Measurements from ENCODE around the gene RHBDD2.
"Not testable (repeated sequence)": the region's sequence is repeated elsewhere in the genome, so short reads cannot be mapped to it uniquely, and the experiment has no call there.

The RHBDD2 gene

DNA sequence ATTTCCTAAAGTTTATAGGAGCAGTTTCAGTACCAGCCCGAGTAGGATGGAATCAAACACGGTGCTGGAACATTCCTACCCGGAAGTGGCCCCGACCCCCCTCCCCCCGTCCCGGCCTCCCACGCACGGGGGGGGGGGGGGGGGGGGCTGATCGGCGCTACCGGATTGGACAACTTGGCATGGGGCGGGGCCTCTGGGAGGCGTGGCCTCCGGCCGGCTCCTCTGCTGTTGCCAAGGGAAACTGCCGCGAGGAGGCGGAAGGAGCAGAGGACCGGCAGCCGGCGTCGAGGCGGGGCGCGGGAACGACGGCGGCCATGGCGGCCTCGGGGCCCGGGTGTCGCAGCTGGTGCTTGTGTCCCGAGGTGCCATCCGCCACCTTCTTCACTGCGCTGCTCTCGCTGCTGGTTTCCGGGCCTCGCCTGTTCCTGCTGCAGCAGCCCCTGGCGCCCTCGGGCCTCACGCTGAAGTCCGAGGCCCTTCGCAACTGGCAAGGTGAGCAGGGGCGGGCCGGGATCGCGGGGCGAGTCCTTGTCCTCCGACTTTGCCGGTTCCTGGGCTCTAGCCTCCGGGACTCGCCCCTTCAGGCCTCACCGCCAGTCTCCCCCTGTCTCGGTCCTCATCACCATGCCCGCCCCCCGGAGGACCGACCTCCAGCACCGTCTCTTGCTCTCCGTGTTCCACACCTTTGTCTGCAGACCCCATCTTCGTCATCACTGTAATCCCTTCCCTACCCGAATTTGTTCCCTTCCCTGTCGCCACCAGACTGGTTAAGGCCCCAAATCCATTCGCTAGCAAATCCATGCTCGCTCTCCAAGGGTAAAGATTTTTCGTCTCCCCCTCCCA is at the start of gene RHBDD2:
RHBDD2 (plus strand) TSS at position 266 of the 843 bp plus-strand sequence; CDS start at position 315, 49 bp downstream.
- DNase-seq = peak; percentile 98

DNA sequence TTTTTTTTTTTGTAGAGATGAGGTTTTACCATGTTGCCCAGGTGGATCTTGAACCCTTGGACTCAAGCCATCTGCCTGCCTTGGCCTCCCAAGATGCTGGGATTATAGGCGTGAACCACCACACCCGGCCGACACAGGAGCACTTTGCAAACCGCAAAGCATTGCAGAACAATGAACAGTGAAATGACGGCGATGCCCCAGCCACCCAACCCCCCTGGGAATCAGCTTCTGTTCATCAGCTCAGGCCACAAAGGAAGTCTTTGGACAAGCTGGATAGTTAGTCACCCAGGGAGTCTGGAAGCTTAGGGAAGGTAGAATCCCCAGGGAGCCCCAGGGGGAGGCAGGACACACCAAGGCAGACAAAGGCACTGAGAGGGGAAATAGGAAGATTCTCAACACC is 49.2 kb upstream of the RHBDD2 start:
- not testable (repeated sequence) for DNase-seq

DNA sequence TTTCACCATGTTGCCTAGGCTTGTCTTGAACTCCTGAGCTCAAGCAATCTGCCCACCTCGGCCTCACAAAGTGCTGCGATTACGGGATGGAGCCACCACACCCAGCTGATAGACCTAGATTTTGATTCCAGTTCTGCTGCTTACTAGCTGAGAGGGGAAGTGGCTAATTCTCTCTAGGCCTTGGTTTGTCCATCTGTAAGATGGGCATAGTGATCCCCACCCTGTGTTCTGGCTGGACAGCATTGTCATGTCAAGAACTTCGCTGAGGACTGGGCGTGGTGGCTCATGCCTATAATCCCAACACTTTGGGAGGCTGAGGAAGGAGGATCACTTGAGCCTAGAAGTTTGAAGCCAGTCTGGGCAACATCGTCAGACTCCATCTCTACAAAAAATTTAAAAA is 47.9 kb upstream of the RHBDD2 start:
- no peak for DNase-seq

DNA sequence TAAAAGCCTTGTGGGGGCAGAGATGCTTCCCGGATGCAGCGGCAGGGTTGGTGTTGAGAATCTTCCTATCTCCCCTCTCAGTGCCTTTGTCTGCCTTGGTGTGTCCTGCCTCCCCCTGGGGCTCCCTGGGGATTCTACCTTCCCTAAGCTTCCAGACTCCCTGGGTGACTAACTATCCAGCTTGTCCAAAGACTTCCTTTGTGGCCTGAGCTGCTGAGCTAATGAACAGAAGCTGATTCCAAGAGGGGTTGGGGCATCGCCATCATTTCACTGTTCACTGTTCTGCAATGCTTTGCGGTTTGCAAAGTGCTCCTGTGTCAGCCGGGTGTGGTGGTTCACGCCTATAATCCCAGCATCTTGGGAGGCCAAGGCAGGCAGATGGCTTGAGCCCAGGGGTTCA is 45.2 kb upstream of the RHBDD2 start:
- DNase-seq = not testable (repeated sequence)

DNA sequence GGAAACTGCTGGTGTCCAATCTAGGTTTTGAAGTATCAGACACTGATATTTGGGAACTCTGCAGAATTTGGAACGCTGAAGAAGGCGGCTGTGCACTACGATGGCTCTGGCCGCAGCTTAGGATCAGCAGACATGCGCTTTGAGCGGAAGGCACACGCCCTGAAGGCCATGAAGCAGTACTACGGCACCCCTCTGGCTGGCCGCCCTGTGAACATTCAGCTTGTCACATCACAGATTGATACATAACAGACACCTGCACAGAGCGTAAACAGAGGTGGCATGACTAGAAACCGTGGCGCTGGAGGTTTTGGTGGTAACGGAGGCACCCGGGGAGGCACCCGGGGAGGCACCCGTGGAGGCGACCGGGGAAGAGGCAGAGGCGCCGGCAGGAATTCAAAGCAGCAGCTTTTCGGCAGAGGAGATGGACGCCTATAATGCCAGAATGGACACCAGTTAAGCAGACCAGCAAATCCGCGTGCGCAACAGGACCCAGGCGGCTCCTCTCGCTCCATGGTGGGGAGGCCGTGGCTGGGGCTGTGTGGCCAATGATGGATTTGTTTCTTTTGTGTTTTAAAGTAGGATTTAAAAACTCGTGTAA is 43.0 kb upstream of the RHBDD2 start:
- no peak for DNase-seq

DNA sequence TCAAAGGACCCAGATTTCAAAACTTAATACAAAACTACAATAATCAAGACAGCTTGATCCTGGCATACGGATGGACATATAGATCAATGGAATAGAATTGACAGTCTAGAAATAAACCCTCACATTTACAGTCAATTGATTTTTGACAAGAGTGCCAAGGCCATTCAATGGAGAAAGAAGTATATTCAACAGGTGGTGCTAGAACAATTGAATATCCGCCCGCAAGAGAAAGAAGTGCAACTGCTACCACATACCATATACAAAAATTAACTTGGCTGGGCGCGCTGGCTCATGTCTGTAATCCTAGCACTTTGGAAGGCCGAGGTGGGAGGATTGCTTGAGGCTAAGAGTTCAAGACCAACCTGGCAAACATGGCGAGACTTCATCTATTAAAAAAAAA is 42.0 kb upstream of the RHBDD2 start:
- no peak for DNase-seq

DNA sequence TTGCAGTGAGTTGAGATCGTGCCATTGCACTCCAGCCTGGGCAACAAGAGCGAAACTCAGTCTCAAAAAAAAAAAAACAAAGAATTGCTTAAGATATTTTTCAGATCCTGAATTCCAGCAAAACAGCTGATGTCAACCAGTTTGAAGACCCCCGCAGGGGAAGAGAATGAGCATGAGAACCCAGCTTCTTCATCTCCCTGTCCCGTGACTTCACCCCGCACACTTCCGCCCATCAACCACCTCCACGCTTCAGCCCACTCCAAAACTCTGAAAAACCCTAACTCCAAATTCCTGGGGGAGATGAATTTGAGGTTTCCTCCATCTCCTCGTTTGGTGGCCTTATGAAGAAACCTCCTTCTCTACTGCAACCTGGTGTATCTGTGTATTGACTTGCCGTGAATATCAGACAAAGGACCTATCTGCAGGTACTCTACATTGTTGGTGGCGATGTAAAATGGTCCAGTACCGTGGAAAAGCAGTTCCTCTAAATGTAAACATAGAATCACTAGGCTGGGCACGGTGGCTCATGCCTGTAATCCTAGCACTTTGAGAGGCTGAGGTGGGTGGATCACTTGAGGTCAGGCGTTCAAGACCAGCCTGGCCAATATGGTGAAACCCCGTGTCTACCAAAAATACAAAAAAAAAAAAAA is 40.4 kb upstream of the RHBDD2 start:
- not testable (repeated sequence) for DNase-seq

DNA sequence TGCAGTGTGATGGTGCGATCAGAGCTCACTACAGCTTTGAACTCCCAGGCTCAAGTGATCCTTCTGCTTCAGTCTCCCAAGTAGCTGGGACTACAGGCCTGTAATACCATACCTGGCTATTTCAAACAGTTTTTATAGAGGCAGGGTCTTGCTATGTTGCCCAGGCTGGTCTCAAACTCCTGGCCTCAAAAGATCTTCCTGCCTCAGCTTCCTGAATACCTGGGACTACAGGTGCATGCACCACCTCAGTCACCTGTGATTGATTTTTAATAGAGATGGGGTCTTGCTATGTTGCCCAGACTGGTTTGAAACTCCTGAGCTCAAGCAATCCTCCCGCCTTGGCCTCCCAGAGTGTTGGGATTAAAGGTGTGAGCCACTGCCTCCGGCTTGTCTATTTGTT is 38.8 kb upstream of the RHBDD2 start:
- no peak for DNase-seq

DNA sequence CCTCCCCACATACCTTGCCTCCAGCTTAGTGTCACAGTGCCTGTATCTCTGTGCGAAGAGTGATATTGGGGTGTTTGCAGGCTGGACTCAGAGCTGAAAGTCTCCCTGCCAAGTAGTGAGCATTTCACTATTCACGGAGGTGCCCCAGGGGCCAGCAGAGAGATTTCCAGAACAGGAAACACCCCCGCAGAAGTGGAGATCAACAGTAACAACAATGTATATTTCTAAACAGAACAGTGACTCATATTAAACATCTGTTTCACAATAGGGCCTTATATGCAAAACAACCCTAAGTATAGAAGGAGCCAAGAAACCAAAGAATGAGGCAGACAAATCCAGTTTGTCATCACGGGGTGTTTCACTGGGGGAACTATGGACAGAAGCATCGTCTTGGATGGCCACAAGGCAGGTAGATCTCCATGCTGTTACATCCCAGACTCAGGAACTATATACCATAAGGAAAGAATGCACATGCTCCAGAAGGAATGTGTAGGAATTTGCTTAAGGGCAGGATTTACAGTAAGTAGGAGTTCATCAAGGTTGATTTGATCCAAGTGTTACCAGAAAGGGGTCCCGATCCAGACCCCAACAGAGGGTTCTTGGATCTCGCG is 35.9 kb upstream of the RHBDD2 start:
- peak; percentile 64 for DNase-seq

DNA sequence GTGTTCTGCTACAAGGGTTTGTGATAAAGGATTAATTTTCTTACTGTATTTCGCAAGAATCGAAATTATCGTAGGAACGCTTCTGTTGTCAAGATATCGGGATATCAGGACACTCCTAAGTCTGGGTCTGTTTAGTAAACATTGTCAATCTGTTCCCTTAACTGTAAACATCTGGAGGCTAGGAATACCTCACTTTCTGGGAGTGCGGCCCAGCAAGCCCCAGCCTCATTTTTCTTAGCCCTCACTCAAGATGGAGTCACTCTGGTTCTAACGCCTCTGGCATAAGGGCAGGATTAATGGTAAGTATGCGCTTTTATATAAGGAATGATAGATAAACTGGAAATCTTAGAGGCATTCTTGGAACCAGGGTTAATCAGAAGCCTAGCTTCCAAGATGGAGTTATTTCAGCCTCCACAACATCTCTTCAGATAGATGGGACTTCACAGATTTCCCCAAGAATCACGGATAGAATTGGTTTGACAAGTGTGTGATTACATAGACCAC is 35.2 kb upstream of the RHBDD2 start:
- no peak for DNase-seq

DNA sequence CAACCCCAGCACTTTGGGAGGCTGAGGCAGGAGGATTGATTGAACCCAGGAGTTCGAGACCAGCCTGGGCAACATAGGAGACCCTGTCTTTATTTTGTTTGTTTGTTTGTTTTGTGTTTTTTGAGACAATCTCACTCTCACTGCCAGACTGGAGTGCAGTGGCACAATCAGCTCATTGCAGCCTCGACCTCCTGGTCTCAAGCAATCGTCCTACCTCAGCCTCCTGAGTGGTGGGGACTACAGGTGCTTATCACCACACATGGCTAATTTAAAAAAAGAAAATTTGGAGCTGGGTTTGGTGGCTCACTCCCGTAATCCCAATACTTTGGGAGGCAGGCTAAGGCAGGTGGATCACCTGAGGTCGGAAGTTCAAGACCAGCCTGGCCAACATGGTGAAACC is 34.7 kb upstream of the RHBDD2 start:
- no peak for DNase-seq

DNA sequence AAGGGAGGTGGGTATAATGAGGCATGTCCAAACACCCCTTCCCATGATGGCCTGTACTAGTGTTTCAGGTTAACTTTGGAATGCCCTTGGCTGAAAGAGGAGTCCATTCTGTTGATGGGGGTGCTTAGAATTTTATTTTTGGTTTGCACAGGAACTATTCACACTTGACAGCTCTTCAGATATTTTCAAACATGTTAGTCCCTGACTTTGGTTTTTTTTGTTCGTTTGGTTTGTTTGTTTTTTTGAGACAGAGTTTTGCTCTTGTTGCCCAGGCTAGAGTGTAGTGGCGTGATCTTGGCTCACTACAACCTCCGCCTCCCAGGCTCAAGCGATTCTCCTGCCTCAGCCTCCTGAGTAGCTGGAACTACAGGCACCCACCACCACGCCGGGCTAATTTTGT is 33.7 kb upstream of the RHBDD2 start:
- DNase-seq = not testable (repeated sequence)

DNA sequence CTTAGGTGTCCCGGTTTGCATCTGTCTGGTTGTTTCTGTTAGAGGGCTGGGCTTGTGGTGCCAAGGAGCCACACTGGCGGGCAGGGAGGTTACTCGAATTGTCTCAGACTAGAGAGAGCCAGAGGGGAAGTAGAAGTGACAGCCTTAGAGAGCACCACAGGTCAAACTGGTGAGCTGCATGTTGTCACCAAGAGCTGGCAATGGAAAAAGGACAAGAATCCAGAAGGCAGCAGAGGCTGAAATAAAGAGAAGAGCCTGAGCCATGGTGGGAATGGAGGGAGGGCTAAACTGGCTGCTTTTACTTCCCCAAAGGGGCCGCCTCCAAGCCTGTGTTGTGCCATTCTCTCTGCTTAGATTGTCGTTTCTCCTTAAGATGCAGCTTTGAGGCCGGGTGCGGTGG is 31.1 kb upstream of the RHBDD2 start:
- no peak for DNase-seq

DNA sequence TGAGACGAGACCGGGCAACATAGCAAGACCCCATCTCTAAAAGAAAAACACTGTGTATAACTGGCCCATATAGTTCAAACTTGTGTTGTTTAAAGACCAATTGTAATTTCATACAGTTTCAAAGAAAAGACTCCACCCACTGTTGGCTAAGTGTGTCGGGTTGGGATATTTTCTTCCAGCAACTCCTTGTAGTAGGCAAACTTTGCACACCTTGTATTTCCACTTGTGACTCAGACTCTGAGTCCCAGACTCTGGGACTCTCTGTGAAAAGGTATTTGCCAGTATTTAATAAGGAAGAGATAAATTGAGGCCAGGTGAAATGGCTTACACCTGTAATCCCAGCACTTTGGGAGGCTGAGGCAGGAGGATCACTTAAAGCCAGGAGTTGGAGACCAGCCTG is 29.3 kb upstream of the RHBDD2 start:
- no peak for DNase-seq

DNA sequence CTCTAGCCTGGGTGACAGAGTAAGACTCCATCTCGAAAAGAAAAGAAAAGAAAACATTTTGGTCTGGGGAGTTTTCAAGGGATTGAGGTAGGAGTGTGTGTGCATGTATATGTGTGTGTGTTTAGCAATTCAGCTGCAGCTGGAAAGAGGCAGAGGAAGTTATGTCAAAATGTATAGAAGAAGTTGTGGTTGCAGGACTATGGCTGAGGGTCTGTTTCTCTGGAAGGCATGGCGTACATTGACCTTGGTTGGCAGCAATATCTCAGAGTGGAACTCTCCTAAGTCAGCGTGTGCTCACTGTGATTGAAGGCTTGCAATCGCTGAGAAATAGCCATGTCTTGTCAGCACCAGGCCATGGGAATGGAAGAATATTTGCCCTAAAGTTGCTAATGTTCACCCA is 28.6 kb upstream of the RHBDD2 start:
- no peak for DNase-seq

DNA sequence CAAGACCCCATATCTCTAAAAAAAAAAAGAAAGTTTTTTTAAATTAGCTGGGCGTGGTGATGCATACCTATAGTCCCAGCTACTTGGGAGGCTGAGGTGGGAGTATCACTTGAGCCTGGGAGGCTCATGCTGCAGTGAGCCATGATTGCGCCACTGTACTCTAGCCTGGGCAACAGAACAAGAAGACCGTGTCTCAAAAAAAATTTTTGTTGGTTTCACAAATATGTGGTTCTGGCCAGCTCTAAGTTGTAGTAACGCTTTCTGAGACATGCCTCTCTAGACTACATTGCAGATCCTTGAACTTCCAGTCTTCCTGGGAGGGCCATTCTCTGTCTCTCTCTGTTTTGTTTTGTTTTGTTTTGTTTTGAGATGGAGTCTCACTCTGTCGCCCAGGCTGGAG is 24.6 kb upstream of the RHBDD2 start:
- no peak for DNase-seq

DNA sequence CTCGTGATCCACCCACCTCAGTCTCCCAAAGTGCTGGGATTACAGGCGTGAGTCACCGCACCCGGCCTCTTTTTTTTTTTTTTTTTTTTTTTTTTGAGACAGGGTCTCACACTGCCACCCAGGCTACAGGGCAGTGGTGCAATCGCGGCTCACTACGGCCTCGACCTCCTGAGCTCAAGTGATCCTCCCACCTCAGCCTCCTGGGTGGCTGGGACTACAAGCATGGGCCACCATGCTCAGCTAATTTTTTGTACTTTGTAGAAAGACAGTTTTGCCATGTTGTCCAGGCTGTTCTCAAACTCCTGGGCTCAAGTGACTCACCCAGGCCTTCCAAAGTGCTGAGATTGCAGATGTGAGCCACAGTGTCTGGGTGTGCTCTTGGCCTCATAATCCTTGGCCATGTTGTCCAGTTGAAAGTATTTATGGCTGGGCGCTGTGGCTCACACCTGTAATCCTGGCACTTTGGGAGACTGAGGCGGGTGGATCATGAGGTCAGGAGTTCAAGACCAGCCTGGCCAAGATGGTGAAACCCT is 24.0 kb upstream of the RHBDD2 start:
- not testable (repeated sequence) for DNase-seq

DNA sequence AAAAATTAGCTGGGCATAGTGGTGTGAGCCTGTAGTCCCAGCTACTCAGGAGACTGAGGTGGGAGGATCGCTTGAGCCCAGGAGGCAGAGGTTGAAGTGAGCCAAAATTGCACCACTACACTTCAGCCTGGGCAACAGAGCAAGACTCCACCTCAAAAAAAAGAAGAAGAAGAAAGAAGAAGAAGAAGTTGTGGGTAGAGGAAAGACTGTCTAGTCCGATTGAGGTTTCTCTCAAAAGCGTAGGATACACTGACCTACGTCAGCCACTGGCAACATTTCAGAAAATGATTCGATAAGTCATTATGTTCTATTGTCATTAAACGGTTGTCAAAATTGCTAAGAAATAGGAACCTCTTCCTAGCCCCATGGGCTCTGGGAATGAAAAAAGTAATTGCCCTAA is 22.3 kb upstream of the RHBDD2 start:
- no peak for DNase-seq

DNA sequence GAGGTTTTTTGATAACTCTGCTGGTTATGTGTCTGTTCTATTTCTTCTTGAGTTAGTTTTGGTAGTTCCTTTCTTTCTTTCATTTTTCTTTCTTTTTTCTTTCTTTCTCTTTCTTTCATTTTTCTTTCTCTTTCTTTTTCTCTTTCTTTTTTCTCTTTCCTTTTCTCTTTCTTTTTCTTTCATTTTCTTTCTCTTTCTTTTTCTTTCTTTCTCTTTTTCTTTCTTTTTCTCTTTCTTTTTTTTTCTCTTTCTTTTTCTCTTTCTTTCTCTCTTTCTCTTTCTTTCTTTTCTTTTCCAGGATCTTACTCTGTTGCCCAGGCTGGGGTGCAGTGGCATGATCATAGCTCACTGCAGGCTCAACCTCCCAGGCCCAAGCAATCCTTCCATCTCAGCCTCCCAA is 20.4 kb upstream of the RHBDD2 start:
- DNase-seq = no peak

DNA sequence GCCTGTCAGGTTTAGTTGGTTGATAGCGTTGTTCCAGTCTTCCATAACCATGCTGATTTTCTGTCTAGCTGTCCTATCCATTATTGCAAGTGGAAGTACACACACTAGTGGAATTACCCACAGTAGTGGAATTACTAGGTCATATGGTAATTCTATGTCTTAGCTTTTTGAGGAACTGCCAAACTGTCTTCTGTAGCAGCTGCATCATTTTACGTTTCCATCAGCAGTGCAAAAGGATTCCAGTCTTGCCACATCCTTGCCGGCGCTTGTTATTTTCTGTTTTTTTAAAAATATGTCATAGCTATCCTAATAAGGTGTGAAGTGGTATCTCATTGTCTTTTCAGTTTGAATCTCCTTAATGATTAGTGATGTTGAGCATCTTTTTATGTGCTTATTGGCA is 17.2 kb upstream of the RHBDD2 start:
- DNase-seq = no peak

DNA sequence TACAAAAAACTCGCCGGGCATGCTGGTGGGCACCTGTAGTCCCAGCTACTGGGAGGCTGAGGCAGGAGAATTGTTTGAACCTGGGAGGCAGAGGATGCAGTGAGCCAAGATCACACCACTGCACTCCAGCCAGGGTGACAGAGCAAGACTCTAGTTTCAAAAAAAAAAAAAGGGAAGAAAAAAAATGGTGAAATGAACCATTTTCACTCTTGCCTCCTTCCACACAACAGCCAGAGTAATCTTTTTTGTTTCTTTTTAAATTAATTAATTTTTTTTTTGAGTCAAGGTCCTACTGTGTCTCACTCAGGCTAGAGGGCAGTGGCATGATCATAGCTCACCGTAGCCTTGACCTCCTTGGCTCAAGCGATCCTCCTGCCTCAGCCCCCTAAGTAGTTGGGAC is 14.6 kb upstream of the RHBDD2 start:
- not testable (repeated sequence) for DNase-seq

DNA sequence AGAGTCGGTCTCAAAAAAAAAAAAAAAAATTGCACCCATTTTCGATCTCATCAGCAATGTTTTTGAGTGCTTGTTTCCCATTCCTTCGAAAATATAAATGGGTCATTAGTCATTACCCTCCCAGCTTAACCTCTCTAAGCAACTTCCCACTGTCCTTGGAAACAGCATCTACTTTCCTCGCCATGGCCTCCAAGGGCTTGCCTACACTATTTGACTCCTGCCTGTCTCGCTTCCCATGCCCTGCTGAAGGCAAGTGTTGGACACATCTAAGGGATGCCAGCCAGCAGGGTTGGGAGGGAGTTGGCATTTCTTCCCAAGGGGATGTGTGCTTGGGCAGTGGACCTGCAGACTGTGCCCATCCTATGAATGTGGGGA is 12.7 kb upstream of the RHBDD2 start:
- no peak for DNase-seq

Measured in activated CD4-positive, alpha-beta T cell treated with anti-CD3 and anti-CD28 coated beads for 48 hours (primary cell).